NB4 (cell line): ENCODE measurements around the gene MFSD11.

Experiments used
- MYC ChIP-seq: IDR thresholded peaks from 2 replicates; pipeline ENCODE4 v1.6.1; 2011; ENCODE audit warnings: low read depth, low read length
- POLR2A ChIP-seq: IDR thresholded peaks from 2 replicates; pipeline ENCODE4 v1.6.1; 2011; ENCODE audit warnings: mild to moderate bottlenecking; ENCODE audit not compliant: insufficient read length; ENCODE audit errors: extremely low read depth
- TF ChIP-seq, protein P1 (sequence below): IDR thresholded peaks from one replicate; pipeline ENCODE4 v1.5.1; 2012; ENCODE audit warnings: low read depth, low read length
- TF ChIP-seq, protein P2 (sequence below): IDR thresholded peaks from 2 replicates; pipeline ENCODE4 v1.6.1; 2011; ENCODE audit warnings: low read depth, low read length

DNA sequence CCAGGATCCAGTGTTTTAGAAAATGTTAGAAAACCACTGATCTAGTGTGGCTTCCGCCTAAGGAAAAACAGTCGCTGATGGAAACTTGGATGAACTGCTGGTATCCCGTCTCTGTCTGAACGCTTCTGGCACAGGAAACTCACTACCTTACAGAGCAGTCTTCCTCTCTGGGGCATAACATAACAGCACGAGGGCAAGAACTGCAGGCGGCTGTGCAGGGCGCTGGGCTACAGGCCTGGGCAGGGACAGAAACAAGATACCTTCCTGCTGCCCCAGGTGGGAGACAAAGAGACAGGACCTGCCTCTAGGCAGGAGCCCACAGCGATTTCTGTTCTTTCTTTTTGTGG lies 37.7 kb upstream of the MFSD11 start:
- TF ChIP-seq, protein P1, sequence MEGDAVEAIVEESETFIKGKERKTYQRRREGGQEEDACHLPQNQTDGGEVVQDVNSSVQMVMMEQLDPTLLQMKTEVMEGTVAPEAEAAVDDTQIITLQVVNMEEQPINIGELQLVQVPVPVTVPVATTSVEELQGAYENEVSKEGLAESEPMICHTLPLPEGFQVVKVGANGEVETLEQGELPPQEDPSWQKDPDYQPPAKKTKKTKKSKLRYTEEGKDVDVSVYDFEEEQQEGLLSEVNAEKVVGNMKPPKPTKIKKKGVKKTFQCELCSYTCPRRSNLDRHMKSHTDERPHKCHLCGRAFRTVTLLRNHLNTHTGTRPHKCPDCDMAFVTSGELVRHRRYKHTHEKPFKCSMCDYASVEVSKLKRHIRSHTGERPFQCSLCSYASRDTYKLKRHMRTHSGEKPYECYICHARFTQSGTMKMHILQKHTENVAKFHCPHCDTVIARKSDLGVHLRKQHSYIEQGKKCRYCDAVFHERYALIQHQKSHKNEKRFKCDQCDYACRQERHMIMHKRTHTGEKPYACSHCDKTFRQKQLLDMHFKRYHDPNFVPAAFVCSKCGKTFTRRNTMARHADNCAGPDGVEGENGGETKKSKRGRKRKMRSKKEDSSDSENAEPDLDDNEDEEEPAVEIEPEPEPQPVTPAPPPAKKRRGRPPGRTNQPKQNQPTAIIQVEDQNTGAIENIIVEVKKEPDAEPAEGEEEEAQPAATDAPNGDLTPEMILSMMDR = no peak
- no peak for TF ChIP-seq MYC
- TF ChIP-seq POLR2A = no peak
- TF ChIP-seq, protein P2, sequence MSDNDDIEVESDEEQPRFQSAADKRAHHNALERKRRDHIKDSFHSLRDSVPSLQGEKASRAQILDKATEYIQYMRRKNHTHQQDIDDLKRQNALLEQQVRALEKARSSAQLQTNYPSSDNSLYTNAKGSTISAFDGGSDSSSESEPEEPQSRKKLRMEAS = no peak
